Measurements from ENCODE around the gene ELP1.
A peak's percentile ranks its signal among the peaks of the same experiment; 100 is the strongest.
"Not testable (repeated sequence)": the region's sequence is repeated elsewhere in the genome, so short reads cannot be mapped to it uniquely, and the experiment has no call there.

The ELP1 gene

DNA sequence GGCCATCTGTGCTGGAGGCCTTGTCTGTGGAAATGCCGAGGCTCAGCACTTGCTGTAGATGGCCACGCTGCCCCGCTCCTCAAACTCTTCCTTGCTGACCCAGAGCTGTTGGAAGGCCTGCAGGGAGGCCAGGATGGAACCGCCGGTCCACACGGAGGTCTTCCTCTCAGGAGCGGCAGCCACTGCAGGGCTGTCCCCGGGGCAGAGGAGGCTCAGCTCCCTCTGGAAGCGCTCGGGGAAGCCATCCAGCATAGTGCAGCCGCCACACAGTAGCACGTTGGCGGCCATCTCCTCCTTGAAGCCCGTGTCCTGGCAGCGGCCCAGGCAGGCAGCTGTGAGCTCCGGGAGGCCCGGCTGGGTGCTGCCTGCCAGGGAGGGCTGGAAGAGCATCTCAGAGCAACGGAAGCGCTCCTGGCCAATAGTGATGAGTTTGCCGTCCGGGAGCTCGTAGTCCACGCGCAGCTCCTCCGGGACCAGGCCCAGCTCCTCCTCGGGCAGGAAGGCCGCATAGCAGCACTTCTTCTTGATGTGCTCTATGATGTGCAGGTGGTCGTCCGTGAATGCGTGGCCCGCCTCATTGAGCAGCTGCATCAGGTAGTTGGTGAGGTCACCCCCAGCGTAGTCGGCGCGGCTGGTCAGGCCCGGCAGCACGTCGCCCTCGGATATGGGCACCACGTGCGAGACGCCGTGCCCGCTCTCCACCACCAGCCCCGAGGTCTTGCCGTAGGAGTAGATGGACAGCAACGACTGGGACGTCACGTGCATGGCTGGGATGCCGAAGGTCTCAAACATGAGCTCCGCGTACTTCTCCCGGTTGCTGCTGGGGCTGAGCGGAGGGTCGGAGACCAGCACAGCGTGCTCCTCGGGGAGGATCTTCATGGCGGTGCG is 79.0 kb downstream of the ELP1 start:
- DNase-seq (ENCODE audit: low read depth in 2 of 2), result no peak

- DNase-seq (ENCODE audit: low read depth in 2 of 2), result no peak
Observed at GRCh38 chr9:108854094-108854493, 79.8 kb downstream of the ELP1 start.

DNA sequence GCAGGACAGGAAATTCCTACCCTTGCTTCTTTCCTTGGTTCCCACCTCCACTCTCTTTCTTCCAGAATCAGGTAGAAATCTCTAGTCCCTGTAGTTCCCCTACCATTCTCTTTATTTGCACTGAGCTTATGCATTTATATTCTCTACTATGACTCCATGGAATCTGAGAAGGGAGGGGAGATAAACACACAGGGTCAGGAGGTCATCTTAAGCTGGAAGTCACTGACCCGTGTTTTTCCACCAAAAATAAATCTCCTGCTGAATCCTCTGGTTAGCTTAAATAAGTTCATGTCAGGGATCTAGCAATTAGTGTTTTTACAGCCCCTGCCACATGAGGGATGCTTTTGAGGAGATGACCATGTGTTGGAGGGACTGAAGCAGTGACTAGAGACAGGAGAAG is 81.8 kb downstream of the ELP1 start:
- DNase-seq (ENCODE audit: low read depth in 2 of 2), result no peak

- no peak for DNase-seq (ENCODE audit: low read depth in 2 of 2)
Observed at GRCh38 chr9:108851138-108851537, 82.8 kb downstream of the ELP1 start.

DNA sequence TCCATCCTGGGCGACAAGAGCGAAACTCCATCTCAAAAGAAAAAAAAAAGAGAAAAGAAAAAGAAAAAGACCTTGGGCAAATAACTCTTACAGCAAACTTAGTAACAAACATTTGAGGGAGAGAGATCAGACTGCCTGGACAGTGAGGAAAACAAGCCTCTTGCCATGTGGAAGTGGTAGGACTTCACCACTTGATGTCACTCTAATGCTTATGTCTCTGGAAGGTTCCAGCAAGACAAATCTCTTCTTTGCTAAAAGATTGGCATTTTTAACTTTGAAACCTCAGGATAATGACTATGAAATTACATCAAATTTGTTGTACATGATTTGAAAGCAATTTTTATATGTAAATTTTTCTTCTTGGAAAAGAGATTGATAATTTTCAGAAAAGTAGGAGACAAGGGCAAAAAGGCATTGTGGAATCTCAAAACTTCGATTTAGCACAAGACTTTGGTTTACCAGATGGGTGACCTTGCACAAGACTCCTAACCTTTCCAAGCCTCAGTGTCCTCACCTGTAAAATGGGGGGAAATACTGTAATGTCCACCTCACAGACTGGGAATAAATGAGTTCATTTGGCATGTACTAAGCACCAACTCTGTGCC is 83.5 kb downstream of the ELP1 start:
- DNase-seq (ENCODE audit: low read depth in 2 of 2), result no peak

DNA sequence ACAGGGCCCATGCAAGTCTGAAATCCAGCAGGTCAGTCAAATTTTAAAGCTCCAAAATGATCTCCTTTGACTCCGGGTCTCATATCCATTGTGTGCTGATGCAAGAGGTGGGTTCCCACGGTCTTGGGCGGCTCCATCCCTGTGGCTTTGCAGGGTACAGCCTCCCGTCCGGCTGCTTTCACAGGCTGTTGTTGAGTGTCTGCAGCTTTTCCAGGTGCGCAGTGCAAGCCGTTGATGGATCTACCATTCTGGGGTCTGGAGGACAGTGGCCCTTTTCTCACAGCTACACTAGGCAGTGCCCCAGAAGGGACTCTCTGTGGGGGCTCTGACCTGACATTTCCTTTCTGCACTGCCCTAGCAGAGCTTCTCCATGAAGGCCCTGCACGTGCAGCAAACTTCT is 85.6 kb downstream of the ELP1 start:
- DNase-seq (ENCODE audit: low read depth in 2 of 2), result not testable (repeated sequence)

- DNase-seq (ENCODE audit: low read depth in 2 of 2), result no peak
Observed at GRCh38 chr9:108845947-108846346, 88.0 kb downstream of the ELP1 start.

GRCh38 chr9:108845507-108845906 is 88.4 kb downstream of the ELP1 start:
- DNase-seq (ENCODE audit: low read depth in 2 of 2), result no peak

- no peak for DNase-seq (ENCODE audit: low read depth in 2 of 2)
Observed at GRCh38 chr9:108844856-108845255, 89.1 kb downstream of the ELP1 start.

- no peak for DNase-seq (ENCODE audit: low read depth in 2 of 2)
Observed at GRCh38 chr9:108844391-108844790, 89.5 kb downstream of the ELP1 start.

- peak in 1 of 2 donors; percentile 1 for DNase-seq (ENCODE audit: low read depth in 2 of 2)
Observed at GRCh38 chr9:108842610-108843295, 91.2 kb downstream of the ELP1 start.

GRCh38 chr9:108839561-108839960 is 94.4 kb downstream of the ELP1 start:
- DNase-seq (ENCODE audit: low read depth in 2 of 2), result not testable (repeated sequence)

DNA sequence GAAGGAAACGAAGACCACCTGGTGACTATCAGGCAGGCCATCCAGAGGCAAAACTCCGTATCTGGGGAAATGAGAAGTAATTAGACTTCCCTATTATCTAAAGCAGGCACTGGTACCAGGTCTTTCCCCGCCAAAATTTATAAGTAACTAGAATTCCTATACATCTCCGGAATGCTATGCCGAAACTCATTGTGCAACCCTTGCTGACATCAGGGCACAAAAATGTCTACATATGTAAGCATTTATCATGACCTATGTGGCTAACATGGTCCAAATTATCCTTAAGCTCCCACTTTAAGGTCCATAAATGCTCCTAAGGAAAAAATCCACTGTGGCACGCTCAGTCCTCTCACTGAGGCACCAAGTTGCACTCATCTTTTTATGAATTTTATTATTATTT is 95.9 kb downstream of the ELP1 start:
- no peak for DNase-seq (ENCODE audit: low read depth in 2 of 2)

GRCh38 chr9:108837530-108837929 is 96.4 kb downstream of the ELP1 start:
- no peak for DNase-seq (ENCODE audit: low read depth in 2 of 2)

- DNase-seq (ENCODE audit: low read depth in 2 of 2), result no peak
Observed at GRCh38 chr9:108836781-108837180, 97.1 kb downstream of the ELP1 start.

- DNase-seq (ENCODE audit: low read depth in 2 of 2), result no peak
Observed at GRCh38 chr9:108836319-108836718, 97.6 kb downstream of the ELP1 start.

DNA sequence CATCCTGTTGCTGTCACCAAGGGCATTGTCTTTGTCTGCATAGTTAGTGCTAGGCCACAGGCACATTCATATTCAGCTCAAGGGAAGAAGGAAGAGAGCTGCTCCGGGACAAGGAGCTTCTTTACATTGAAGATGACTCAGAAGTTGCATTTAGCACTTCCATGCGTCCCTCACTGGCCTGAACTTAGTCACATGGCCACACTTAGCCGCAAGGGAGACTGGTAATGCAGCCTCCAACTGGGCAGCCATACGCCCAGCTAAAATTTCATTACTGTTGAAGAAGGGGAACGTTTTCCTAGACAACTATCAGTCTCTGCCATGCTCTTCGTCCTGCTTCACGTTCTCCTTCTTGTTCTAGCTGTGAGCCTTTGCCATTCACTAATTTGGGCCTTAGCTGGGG is 98.1 kb downstream of the ELP1 start:
- no peak for DNase-seq (ENCODE audit: low read depth in 2 of 2)

DNA sequence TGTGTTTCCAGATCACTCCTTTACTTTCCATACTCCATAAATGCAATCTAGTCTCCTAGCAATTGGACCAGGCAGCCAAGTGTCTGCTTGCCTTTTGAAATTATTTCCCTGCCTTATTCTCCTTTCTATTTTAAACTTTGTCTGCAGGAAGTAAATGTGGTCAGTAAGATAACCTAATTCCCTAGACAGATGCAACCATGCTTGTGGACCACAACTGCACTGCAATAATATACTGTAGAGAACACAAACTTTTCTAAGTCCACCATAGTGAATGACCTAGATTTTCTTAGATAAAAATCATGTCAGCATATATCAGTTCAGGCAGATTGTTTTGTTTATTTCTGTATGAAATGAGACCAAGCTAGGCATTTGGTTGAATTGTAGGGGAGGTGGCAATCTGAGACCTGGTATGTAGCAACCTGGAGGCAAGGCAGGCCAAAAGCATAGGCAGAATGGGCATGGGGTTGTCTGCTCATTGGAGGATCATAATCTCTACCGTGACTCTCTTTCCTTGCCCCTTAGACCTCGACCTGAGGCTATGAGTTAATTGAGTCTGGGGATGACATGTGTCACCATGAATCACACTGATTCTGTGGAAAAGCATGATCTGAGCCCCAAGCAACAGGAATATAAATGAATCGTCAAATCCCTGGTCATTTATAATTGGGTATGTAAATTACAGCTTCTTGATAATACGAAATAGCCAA is 98.8 kb downstream of the ELP1 start:
- no peak for DNase-seq (ENCODE audit: low read depth in 2 of 2)

- DNase-seq (ENCODE audit: low read depth in 2 of 2), result no peak
Observed at GRCh38 chr9:108832179-108832500, 101.8 kb downstream of the ELP1 start.

GRCh38 chr9:108831496-108832178 is 102.3 kb downstream of the ELP1 start:
- DNase-seq (ENCODE audit: low read depth in 2 of 2), result no peak

DNA sequence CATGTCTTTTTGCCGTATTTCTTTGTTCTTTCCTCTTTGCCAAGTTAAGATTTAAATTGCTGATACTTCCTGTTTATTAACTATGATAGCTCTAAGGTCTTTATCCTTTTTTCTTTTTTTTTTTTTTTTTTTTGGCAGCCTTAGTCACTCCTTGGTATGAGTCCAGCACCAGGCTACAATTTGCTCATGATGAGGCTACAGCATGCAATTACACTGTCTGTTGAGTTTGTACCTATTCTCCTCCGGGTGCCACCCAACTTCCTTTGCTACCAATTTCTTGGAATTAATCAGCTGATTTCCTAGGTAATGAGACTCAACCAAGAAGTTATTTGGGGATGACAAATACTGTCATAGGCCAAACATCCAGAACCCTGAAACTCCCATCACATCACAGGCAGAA is 103.7 kb downstream of the ELP1 start:
- no peak for DNase-seq (ENCODE audit: low read depth in 2 of 2)

DNA sequence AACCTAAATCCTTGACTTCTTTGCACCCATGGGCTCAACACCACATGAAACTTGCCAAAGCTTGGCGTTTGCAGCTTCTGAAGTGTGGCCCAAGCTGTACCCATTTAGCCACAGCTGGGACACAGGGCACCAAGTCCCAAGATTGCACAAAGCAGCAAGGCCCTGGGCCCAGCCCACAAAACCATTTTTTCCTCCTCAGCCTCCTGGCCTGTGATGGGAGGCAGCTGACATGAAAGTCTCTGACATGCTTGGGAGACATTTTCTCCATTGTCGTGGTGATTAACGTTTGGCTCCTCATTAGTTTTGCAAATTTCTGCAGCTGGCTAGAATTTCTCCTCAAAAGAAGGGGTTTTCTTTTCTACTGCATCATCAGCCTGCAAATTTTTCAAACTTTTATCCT is 110.1 kb downstream of the ELP1 start:
- no peak for DNase-seq (ENCODE audit: low read depth in 2 of 2)
